Large intestine (tissue), 12 donors: ENCODE data around the gene KIRREL1. TPM values are rescaled to one million over a fixed set of nuclear protein-coding genes. Genes with fewer than 3 reads are reported as not detected.

Experiments used
- DNase-seq, 2 donors: peaks; one replicate each; pipeline versions ENCODE4 v3.0.0 to v3.0.0-alpha.2; 2013
- H3K27ac ChIP-seq: one replicate; pipeline ENCODE4 v1.5.1; 2013; ENCODE audit warnings: low read length
- H3K27me3 ChIP-seq: 2 replicates; pipeline ENCODE4 v1.6.1; 2013; ENCODE audit warnings: low read length; ENCODE audit not compliant: control insufficient read depth, insufficient read depth
- H3K36me3 ChIP-seq: 2 replicates; pipeline ENCODE4 v1.6.1; 2013; ENCODE audit warnings: low read length; ENCODE audit not compliant: control insufficient read depth, insufficient read depth
- H3K4me1 ChIP-seq: one replicate; pipeline ENCODE4 v1.6.1; 2013; ENCODE audit warnings: low read length; ENCODE audit not compliant: control insufficient read depth, insufficient read depth
- H3K4me3 ChIP-seq: one replicate; pipeline ENCODE4 v1.5.1; 2013; ENCODE audit warnings: low read length
- H3K9me3 ChIP-seq: one replicate; pipeline ENCODE4 v1.6.1; 2013; ENCODE audit warnings: mild to moderate bottlenecking, low read depth, low read length, moderate library complexity; ENCODE audit not compliant: control insufficient read depth
- WGBS: methylation state at CpG from one replicate; pipeline ENCODE4 v1.1.5; 2013; ENCODE audit warnings: low lambda C conversion rate; ENCODE audit not compliant: insufficient coverage; 5-methylcytosine and 5-hydroxymethylcytosine counted together
- long read RNA-seq, 11 donors: transcript quantifications; one replicate each; lab custom pipeline, GENCODE V29; 2026
- polyA plus RNA-seq: library from polyadenylated mRNA; unstranded; fragments of 120-200 nt; gene quantifications from one replicate; pipeline ENCODE4 v1.2.1, GENCODE V29; 2013

The KIRREL1 gene
- polyA plus RNA-seq, result 18.7 TPM
- long read RNA-seq, donor 1, result 0 reads
- long read RNA-seq, donor 2, partial matches to known transcripts, result 8 of 10 reads
- long read RNA-seq, donor 2, other reads (novel, unspliced or antisense), result 0 of 10 reads
- long read RNA-seq, donor 3, result 0 reads
- long read RNA-seq, donor 4, partial matches to known transcripts, result 0 of 1 reads
- long read RNA-seq, donor 4, other reads (novel, unspliced or antisense), result 0 of 1 reads
- long read RNA-seq, donor 5, partial matches to known transcripts, result 6 of 6 reads
- long read RNA-seq, donor 5, other reads (novel, unspliced or antisense), result 0 of 6 reads
- long read RNA-seq, donor 6, result 0 reads
- long read RNA-seq, donor 7, partial matches to known transcripts, result 6 of 6 reads
- long read RNA-seq, donor 7, other reads (novel, unspliced or antisense), result 0 of 6 reads
- long read RNA-seq, donor 8, partial matches to known transcripts, result 5 of 7 reads
- long read RNA-seq, donor 8, other reads (novel, unspliced or antisense), result 0 of 7 reads
- long read RNA-seq, donor 9, partial matches to known transcripts, result 0 of 1 reads
- long read RNA-seq, donor 9, other reads (novel, unspliced or antisense), result 0 of 1 reads
- long read RNA-seq, donor 10, result 0 reads
- long read RNA-seq, donor 11, result 0 reads

DNA sequence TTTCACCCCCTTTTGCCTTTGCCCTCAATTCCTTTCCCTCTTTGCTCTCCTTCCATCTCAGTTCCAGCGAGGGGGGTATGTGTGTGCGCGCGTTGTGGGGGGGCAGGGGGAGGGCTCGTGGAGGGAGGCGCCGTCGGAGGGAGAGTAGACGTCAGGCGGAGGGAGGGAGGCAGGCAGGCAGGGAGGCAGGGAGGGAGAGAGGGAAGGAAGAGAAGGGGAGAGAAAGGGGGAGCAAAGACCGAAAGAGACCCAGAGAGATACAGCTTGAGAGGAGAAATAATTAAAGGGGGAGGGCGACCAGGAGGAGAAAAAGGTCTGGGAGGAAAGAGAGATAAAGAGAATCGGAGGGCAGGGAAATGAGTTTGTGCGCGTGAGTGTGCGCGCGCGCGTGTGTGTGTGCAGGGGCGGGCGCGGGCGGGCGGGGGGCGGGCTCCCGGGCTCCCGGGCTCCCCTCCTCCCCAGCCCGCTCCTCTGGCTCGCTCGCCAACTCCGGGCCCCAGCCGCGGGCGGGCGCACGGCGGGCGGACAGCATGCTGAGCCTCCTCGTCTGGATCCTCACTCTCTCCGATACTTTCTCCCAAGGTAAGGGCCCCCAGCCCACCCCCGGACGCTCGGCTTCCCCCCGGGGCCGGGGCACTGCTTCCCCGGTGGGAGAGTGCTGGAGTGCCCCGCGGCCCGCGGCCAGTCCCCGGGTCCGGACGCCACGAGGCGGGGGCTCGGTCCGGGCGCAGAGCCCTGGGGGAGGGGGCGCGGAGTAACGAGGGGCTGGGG lies at the start of gene KIRREL1:
Gene KIRREL1 (plus strand): TSS at position 499 of the 771 bp plus-strand sequence. CDS start 32 bp downstream, at position 531.
- Histone ChIP-seq H3K27ac (peak within 1 kb of the TSS; percentile 57), H3K27me3 (no peaks in the 10 kb centered on the region), H3K9me3 (no peaks in the 10 kb centered on the region), H3K36me3 (no peaks in the 10 kb centered on the region), H3K4me3 (peak within 1 kb of the TSS; percentile 82), H3K4me1 (peaks cover 6% of the 10 kb centered on the region)
- 0% methylated on average over 3 of the region's 62 CpGs for WGBS
- peak; percentile 57 to 82 for DNase-seq

DNA sequence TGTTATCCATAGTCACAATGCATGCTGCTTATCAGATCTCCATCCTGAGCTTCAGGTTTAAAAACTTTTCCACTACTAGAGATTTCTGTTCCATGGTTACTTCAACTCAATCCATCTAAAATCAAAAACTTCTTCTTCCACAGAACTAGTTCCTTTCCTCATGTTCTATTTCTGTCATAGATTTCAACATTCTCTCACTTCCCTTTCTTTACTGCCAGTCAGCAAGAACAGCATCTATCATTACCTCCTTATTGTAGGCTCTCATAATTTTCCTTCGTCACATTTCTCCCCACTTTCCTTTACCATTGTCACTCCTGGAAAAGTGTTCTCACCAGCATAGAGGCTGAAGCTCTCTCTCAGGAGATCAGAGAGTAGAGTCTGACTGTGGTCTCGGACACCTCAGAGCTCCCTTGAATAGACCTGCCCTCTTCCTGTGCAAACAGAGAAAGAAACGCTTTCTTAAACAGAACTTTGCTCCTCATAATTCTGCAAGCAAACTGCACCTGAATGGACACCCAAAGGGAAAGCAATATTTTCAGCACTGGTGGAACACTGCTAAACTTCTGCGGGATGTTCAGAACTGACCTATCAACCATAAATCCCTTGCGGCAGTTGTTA lies 48.7 kb upstream of the KIRREL1 start:
- Histone ChIP-seq H3K9me3 (no peaks in the 10 kb centered on the region), H3K27ac (no peak overlapping the region), H3K4me1 (peaks cover 6% of the 10 kb centered on the region), H3K27me3 (no peaks in the 10 kb centered on the region), H3K36me3 (no peaks in the 10 kb centered on the region), H3K4me3 (no peak overlapping the region)
- DNase-seq, result peak in 1 of 2 donors; percentile 70
- WGBS, result no CpG with 5 or more reads among the region's 5 CpGs

DNA sequence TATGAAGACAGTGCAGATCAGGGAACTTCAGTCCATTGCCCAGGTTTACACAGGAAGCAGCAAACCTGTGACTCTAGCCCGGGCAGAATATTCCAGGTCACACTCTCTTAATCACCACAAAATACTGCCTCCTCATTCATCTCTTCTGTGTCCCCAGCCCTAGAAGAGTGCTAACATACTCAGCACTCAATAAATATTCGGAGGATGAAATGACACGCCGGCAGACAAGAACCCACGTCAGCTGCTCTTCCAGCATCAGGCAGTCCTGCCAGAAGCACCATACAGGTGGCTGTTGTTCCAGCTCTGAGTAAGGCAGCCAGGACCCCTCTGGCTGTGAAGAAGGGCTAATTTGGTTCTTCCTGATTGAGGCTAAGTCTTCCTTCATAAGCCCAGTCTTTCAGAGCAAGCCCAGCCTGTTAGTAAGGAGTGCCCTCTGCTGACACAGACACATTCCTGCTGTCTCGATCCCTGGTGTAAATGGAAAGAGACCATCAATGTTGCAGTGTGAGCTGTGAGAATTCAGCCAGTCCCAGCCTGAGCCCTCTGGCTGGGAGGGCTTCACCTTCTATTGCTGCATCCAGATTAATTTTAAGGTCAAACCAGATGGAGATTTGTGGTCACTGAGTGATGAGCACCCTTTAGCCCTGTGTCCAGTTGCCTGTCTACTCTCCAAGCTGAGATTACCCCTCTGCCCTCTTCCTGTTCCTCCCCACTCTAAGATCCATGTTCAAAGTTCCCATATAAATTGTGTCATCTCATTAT lies 45.0 kb upstream of the KIRREL1 start:
- DNase-seq, result peak; percentile 47 to 63

DNA sequence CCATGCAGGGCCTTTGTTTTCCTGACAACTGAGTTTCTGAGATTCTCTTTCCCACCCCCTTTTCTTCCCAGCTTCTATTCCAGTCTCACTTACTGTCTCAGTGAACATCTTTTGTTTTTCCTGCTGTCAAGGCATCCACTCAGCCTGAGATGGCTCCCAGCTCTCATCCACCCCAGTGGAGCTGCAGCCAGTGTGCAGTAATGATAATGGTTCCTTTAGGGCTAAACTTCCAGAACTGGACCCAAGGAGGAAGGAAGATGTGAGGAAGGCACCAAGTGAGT lies 44.4 kb upstream of the KIRREL1 start:
- no peaks in the 10 kb centered on the region for H3K9me3 ChIP-seq
- no peak overlapping the region for H3K27ac ChIP-seq
- no peaks in the 10 kb centered on the region for H3K27me3 ChIP-seq
- DNase-seq, result no peak
- peaks cover 14% of the 10 kb centered on the region for H3K4me1 ChIP-seq
- H3K36me3 ChIP-seq, result no peaks in the 10 kb centered on the region
- H3K4me3 ChIP-seq, result no peak overlapping the region

More for the DNA sequence above, 45.0 kb upstream of the KIRREL1 start:
- Histone ChIP-seq H3K4me1 (peaks cover 14% of the 10 kb centered on the region), H3K27ac (no peak overlapping the region), H3K36me3 (no peaks in the 10 kb centered on the region), H3K27me3 (no peaks in the 10 kb centered on the region), H3K4me3 (no peak overlapping the region), H3K9me3 (no peaks in the 10 kb centered on the region)
- no CpG with 5 or more reads among the region's 6 CpGs for WGBS

DNA sequence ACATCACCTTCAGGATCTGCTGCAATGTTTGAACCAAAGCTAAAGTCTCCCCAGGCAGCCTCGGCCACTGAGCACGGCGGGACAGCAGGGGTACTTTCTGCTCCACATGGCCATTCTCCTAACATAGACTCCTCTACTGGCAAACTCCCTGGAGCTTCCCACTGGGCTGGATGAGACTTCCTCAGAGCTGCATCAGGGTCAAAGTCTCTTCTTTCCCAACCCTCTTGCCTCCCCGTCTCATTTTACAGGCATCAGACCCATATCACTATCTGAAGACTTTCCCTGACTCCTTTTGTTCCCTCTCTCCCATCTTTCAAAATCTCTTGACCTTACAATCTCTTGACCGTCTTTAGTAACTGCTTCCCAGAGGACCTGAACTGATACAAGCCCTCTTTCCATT lies 42.2 kb upstream of the KIRREL1 start:
- Histone ChIP-seq H3K4me1 (peaks cover 9% of the 10 kb centered on the region), H3K27me3 (no peaks in the 10 kb centered on the region), H3K36me3 (no peaks in the 10 kb centered on the region), H3K9me3 (no peaks in the 10 kb centered on the region), H3K27ac (no peak overlapping the region), H3K4me3 (no peak overlapping the region)
- 40% methylated on average over 1 of the region's 5 CpGs for WGBS
- peak in 1 of 2 donors; percentile 75 for DNase-seq

DNA sequence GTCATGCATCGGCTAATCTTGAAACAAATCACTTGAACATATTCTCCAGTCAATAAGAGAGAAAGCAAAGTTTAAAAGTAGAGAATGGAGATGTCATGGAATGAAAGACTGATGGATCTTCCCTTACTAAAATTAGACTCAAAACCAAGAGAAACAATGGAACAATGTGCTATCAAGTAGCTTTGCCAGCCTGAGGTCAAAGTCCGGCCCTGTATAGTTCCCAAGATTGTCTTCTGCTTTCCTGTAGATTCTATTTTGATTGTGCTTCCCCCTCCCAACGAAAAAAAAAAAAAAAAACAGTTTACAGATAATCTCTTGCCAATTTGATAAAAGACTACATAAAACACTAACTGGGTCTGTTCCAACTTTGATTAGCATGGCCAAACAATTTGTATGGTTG lies 40.8 kb upstream of the KIRREL1 start:
- no peaks in the 10 kb centered on the region for H3K27me3 ChIP-seq
- no peaks in the 10 kb centered on the region for H3K36me3 ChIP-seq
- DNase-seq, result peak in 1 of 2 donors; percentile 35
- WGBS, result 45% methylated on average over 2 of the region's 3 CpGs
- no peak overlapping the region for H3K27ac ChIP-seq
- no peak overlapping the region for H3K4me3 ChIP-seq
- H3K4me1 ChIP-seq, result peaks cover 9% of the 10 kb centered on the region
- H3K9me3 ChIP-seq, result no peaks in the 10 kb centered on the region

DNA sequence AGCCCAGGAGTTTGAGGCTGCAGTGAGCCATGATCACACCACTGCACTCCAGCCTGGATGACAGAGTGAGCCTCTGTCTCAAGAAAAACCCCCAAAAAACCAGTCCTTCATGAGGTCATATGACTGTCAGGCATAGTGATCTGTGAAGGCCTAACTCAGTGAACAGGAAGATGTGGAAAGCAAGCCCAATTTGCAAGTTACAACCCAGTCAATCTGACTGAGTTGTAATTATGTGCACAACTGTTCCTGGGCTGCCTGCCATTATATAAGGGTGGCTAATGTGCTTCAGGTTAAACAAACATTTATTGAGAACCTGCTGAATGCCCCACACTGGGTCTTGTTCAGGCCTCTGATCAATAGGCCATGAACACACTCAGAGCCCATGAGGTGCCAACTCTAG lies 38.2 kb upstream of the KIRREL1 start:
- peaks cover 9% of the 10 kb centered on the region for H3K4me1 ChIP-seq
- no peak overlapping the region for H3K27ac ChIP-seq
- H3K9me3 ChIP-seq, result no peaks in the 10 kb centered on the region
- H3K27me3 ChIP-seq, result no peaks in the 10 kb centered on the region
- DNase-seq, result no peak
- H3K36me3 ChIP-seq, result no peaks in the 10 kb centered on the region
- no peak overlapping the region for H3K4me3 ChIP-seq

DNA sequence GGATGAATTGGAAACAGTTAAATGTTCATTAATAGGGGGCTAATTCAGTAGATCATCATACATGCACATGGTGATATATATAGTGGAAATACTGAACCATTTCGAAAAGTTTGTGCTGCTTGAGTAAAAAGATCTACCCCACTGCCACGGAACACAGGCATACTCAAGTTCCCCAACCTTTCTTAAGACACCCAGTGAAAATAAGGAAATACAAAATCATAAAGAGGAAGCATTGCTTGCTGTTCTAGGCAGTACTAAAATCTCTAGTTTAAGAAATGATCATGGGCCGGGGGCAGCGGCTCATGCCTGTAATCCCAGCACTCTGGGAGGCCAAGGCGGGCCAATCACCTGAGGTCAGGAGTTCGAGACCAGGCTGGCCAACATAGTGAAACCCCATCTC lies 37.6 kb upstream of the KIRREL1 start:
- no peak overlapping the region for H3K27ac ChIP-seq
- peaks cover 9% of the 10 kb centered on the region for H3K4me1 ChIP-seq
- no peaks in the 10 kb centered on the region for H3K36me3 ChIP-seq
- no peak overlapping the region for H3K4me3 ChIP-seq
- no peak for DNase-seq
- no CpG with 5 or more reads among the region's 6 CpGs for WGBS
- no peaks in the 10 kb centered on the region for H3K9me3 ChIP-seq
- no peaks in the 10 kb centered on the region for H3K27me3 ChIP-seq

DNA sequence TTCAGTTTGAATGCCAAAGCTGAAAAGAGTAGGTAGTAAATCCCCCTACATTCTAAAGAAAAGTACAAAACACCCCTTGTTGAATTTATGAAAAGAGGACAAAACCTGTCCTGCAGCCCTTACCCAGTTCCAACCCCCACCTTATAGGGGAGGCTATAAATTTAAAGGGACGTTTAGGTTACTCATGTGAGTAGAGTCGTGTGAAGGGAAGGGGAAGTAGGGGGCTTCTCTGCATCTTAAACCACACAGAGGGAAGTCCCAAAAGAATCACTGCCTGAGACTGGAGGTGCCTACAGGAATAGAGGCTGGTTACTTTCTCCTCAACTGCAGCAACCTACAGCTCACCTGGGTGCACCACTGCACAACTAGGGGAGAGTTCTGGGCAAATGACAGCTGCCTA lies 36.7 kb upstream of the KIRREL1 start:
- no peak overlapping the region for H3K4me3 ChIP-seq
- no peaks in the 10 kb centered on the region for H3K27me3 ChIP-seq
- peaks cover 5% of the 10 kb centered on the region for H3K4me1 ChIP-seq
- no peaks in the 10 kb centered on the region for H3K36me3 ChIP-seq
- WGBS, result 20% methylated on average over 1 of the region's 2 CpGs
- H3K27ac ChIP-seq, result no peak overlapping the region
- DNase-seq, result no peak
- no peaks in the 10 kb centered on the region for H3K9me3 ChIP-seq

DNA sequence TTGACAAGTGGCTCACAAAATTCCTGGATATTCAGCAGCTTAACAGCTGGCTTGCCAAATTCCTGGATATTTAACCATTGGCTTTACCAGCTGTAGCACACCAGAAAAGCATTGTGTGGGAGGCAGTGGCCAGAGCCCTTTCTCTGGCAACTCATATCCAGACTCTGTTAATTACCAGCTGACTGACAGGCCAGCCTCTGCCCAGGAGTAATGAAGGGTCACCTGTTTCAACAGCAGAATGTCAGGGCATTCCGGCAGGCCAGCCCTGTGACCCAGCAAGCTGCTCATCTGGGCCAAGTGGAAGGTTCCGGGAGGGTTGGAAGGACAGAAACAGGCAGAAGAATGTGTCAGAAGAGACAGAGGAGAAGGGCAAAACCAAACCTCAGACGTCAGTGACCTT lies 35.2 kb upstream of the KIRREL1 start:
- Histone ChIP-seq H3K4me3 (no peak overlapping the region), H3K9me3 (no peaks in the 10 kb centered on the region), H3K27ac (no peak overlapping the region), H3K27me3 (no peaks in the 10 kb centered on the region), H3K36me3 (no peaks in the 10 kb centered on the region), H3K4me1 (peaks cover 2% of the 10 kb centered on the region)
- no peak for DNase-seq
- WGBS, result no CpG with 5 or more reads among the region's 3 CpGs
